Right ventricle myocardium superior (tissue), 1 donor: ENCODE measurements around the gene SPCS3. TPM values are rescaled to one million over a fixed set of nuclear protein-coding genes. Genes with fewer than 3 reads are reported as not detected.
"Not testable (repeated sequence)": the region's sequence is repeated elsewhere in the genome, so short reads cannot be mapped to it uniquely, and the experiment has no call there.

Experiments used
- ATAC-seq: fragments of 200-7000 bp; cut with Tn5 transposase; one replicate; pipeline ENCODE4 v1.9.1; 2020; ENCODE audit warnings: mild to moderate bottlenecking; ENCODE audit not compliant: poor library complexity
- DNase-seq: peaks from one replicate; pipeline ENCODE4 v3.0.0-alpha.2; 2020
- intact Hi-C: fragments of 100-400 bp; cut with DNase I; formaldehyde crosslinking; loops from one replicate; pipeline ENCODE4 v1.11.2; 2022
- total RNA-seq: library from RNA; stranded (reverse); fragmentation: NEBNext Ultra II Directional; extraction: Animal tissue kit (Norgen Biotek cat#: 25700); gene quantifications from one replicate; pipeline ENCODE4 v1.2.1, GENCODE V29; 2021
- donor health status: DM: no; HTN: yes; CAD: no; lungs with severe emphysema.

SPCS3 gene
- total RNA-seq, 1 donor from 2014 or later: 82.2 TPM

- intact Hi-C loops: no loop called here
- DNase-seq: no peak
- ATAC-seq: no peak
Measured at GRCh38 chr4:176300565-176300964, 19.2 kb upstream of the SPCS3 start.

- DNase-seq: no peak
- intact Hi-C loops: no loop called here
- ATAC-seq: no peak
Measured at GRCh38 chr4:176302283-176303275, 17.2 kb upstream of the SPCS3 start.

- no peak for DNase-seq
- intact Hi-C loops: no loop called here
Measured at GRCh38 chr4:176303938-176304337, 15.8 kb upstream of the SPCS3 start.

GRCh38 chr4:176306837-176307665 lies 12.7 kb upstream of the SPCS3 start:
- intact Hi-C loops: no loop called here
- DNase-seq: no peak
- ATAC-seq: no peak

More at GRCh38 chr4:176303938-176304337, 15.8 kb upstream of the SPCS3 start:
- ATAC-seq: no peak

GRCh38 chr4:176307666-176307930 lies 12.2 kb upstream of the SPCS3 start:
- no peak for ATAC-seq
- intact Hi-C loops: no loop called here
- DNase-seq: no peak

- intact Hi-C loops: no loop called here
- DNase-seq (no peak), ATAC-seq (no peak)
Measured at GRCh38 chr4:176308441-176308840, 11.3 kb upstream of the SPCS3 start.

- ATAC-seq (no peak), DNase-seq (no peak)
- intact Hi-C loops: no loop called here
Measured at GRCh38 chr4:176309046-176309445, 10.7 kb upstream of the SPCS3 start.

- ATAC-seq (no peak), DNase-seq (no peak)
- intact Hi-C loops: no loop called here
Measured at GRCh38 chr4:176309772-176310171, 10.0 kb upstream of the SPCS3 start.

GRCh38 chr4:176313596-176314336 lies 6.0 kb upstream of the SPCS3 start:
- no peak for ATAC-seq
- intact Hi-C loops: no loop called here
- no peak for DNase-seq

GRCh38 chr4:176319151-176319703 lies 539 bp upstream of the SPCS3 start:
- intact Hi-C loops: no loop called here
- ATAC-seq (peak; percentile 9), DNase-seq (no peak)

- DNase-seq (peak; percentile 94), ATAC-seq (peak; percentile 94)
- intact Hi-C loops: no loop called here
Measured at GRCh38 chr4:176320340-176320975, 692 bp downstream of the SPCS3 start.

GRCh38 chr4:176320976-176321361 lies 1.2 kb downstream of the SPCS3 start:
- DNase-seq: no peak
- intact Hi-C loops: no loop called here
- ATAC-seq: no peak

GRCh38 chr4:176321589-176321988 lies 1.8 kb downstream of the SPCS3 start:
- DNase-seq (no peak), ATAC-seq (no peak)
- intact Hi-C loops: no loop called here

GRCh38 chr4:176323511-176324160 lies 3.9 kb downstream of the SPCS3 start:
- no peak for DNase-seq
- intact Hi-C loops: no loop called here

GRCh38 chr4:176324876-176325275 lies 5.1 kb downstream of the SPCS3 start:
- DNase-seq, intact Hi-C loops, ATAC-seq: not testable (repeated sequence)

More at GRCh38 chr4:176323511-176324160, 3.9 kb downstream of the SPCS3 start:
- no peak for ATAC-seq

GRCh38 chr4:176333076-176333475 lies 13.3 kb downstream of the SPCS3 start:
- no peak for DNase-seq
- intact Hi-C loops: no loop called here
- ATAC-seq: no peak

- no peak for ATAC-seq
- intact Hi-C loops: no loop called here
- DNase-seq: no peak
Measured at GRCh38 chr4:176334066-176334465, 14.3 kb downstream of the SPCS3 start.

- intact Hi-C loops: loop anchor here (5.0 kb wide), 1 partner anchor 388 kb away; no protein-coding TSS in a partner anchor
- ATAC-seq (no peak), DNase-seq (no peak)
Measured at GRCh38 chr4:176335421-176335820, 15.7 kb downstream of the SPCS3 start.
